C4-2B (cell line): ENCODE data around the gene PLET1.

Experiments used
- H3K27ac ChIP-seq: fragments of 450-650 bp; 2 replicates; pipeline ENCODE4 v1.5.1; 2017
- CTCF ChIP-seq: fragments of 450-650 bp; conservative IDR thresholded peaks from 2 replicates; pipeline ENCODE4 v1.5.1; 2017; ENCODE audit warnings: mild to moderate bottlenecking
- ZFX ChIP-seq: fragments of 450-650 bp; IDR thresholded peaks from 2 replicates; pipeline ENCODE4 v1.6.1; 2017

Gene PLET1

GRCh38 chr11:112223121-112223520 lies 37.5 kb downstream of the PLET1 start:
- H3K27ac ChIP-seq, result no peak overlapping the region
- no peak for TF ChIP-seq CTCF
- no peak for TF ChIP-seq ZFX

GRCh38 chr11:112222303-112222702 lies 38.4 kb downstream of the PLET1 start:
- TF ChIP-seq ZFX, result no peak
- TF ChIP-seq CTCF, result no peak
- H3K27ac ChIP-seq, result no peak overlapping the region

- no peak for TF ChIP-seq CTCF
- H3K27ac ChIP-seq, result no peak overlapping the region
Observed at GRCh38 chr11:112221274-112221835, 39.3 kb downstream of the PLET1 start.

GRCh38 chr11:112219476-112220232 lies 41.0 kb downstream of the PLET1 start:
- H3K27ac ChIP-seq, result no peak overlapping the region
- TF ChIP-seq ZFX, result no peak
- peak; percentile 85 for TF ChIP-seq CTCF

GRCh38 chr11:112216561-112217105 lies 44.0 kb downstream of the PLET1 start:
- H3K27ac ChIP-seq, result no peak overlapping the region
- TF ChIP-seq CTCF (no peak), ZFX (no peak)

GRCh38 chr11:112215621-112216020 lies 45.0 kb downstream of the PLET1 start:
- no peak overlapping the region for H3K27ac ChIP-seq
- TF ChIP-seq ZFX, result no peak
- no peak for TF ChIP-seq CTCF

- TF ChIP-seq ZFX, result no peak
Observed at GRCh38 chr11:112213753-112214152, 46.9 kb downstream of the PLET1 start.

More at GRCh38 chr11:112213753-112214152, 46.9 kb downstream of the PLET1 start:
- H3K27ac ChIP-seq, result no peak overlapping the region
